Endodermal cell (in vitro differentiated cells): ENCODE results near the gene FOXK2. TPM values are rescaled to one million over a fixed set of nuclear protein-coding genes. Genes with fewer than 3 reads are reported as not detected.

Experiments
- DNase-seq: peaks from one replicate; pipeline ENCODE4 v3.0.0-alpha.2; 2017
- H3K27ac ChIP-seq: 2 replicates; pipeline ENCODE4 v1.5.1; 2013; ENCODE audit warnings: mild to moderate bottlenecking, low read depth, low read length, moderate library complexity
- H3K27me3 ChIP-seq: 2 replicates; pipeline ENCODE4 v1.6.1; 2013; ENCODE audit warnings: mild to moderate bottlenecking, low read length, moderate library complexity; ENCODE audit not compliant: insufficient read depth, control insufficient read depth, poor library complexity, severe bottlenecking
- H3K36me3 ChIP-seq: 2 replicates; pipeline ENCODE4 v1.7.0; 2013; ENCODE audit warnings: mild to moderate bottlenecking, low read length, moderate library complexity; ENCODE audit not compliant: control insufficient read depth, insufficient read depth
- H3K4me1 ChIP-seq: one replicate; pipeline ENCODE4 v1.7.0; 2013; ENCODE audit warnings: low read length; ENCODE audit not compliant: control insufficient read depth, insufficient read depth
- H3K4me3 ChIP-seq: 2 replicates; pipeline ENCODE4 v1.5.1; 2013; ENCODE audit warnings: mild to moderate bottlenecking, low read length, moderate library complexity
- H3K9ac ChIP-seq: 2 replicates; pipeline ENCODE4 v1.6.1; 2013; ENCODE audit warnings: mild to moderate bottlenecking, low read length, moderate library complexity; ENCODE audit not compliant: poor library complexity, severe bottlenecking; ENCODE audit errors: extremely low read depth
- H3K9me3 ChIP-seq: 2 replicates; pipeline ENCODE4 v1.6.1; 2013; ENCODE audit warnings: mild to moderate bottlenecking, low read length, moderate library complexity; ENCODE audit not compliant: control insufficient read depth
- H3K27ac Mint-ChIP-seq: 2 replicates; pipeline ENCODE4 v1.8.0; 2020; ENCODE audit warnings: mixed read lengths
- H3K27me3 Mint-ChIP-seq: 2 replicates; pipeline ENCODE4 v1.8.0; 2021; ENCODE audit warnings: mild to moderate bottlenecking, mixed read lengths; ENCODE audit not compliant: insufficient read depth
- H3K36me3 Mint-ChIP-seq: 2 replicates; pipeline ENCODE4 v1.8.0; 2020; ENCODE audit warnings: low read depth, mixed read lengths
- H3K4me1 Mint-ChIP-seq: 2 replicates; pipeline ENCODE4 v1.8.0; 2020; ENCODE audit warnings: mixed read lengths
- H3K4me3 Mint-ChIP-seq: 2 replicates; pipeline ENCODE4 v1.8.0; 2020; ENCODE audit warnings: mild to moderate bottlenecking, moderate library complexity, mixed read lengths
- H3K9me3 Mint-ChIP-seq: 2 replicates; pipeline ENCODE4 v1.8.0; 2020; ENCODE audit warnings: mild to moderate bottlenecking, mixed read lengths
- WGBS, 2 experiments: methylation state at CpG; one replicate each; pipeline versions ENCODE4 v1.1.5 to v1.1.7; 2013; ENCODE audit warnings: missing lambda C conversion rate in 2 of 2, mixed read lengths in 1 of 2; ENCODE audit not compliant: insufficient coverage in 1 of 2, insufficient read length in 1 of 2; 5-methylcytosine and 5-hydroxymethylcytosine counted together
- total RNA-seq, 2 donors: library from RNA; stranded (reverse); fragmentation: NEBNext Ultra II Directional in 1 of 2; extraction: Animal tissue kit (Norgen Biotek cat#: 25700) in 1 of 2; gene quantifications; 2 replicates in 1 of 2; 3 replicates in 1 of 2; pipeline ENCODE4 v1.2.1, GENCODE V29; 2021
- TF ChIP-seq, protein P1 (sequence below): fragments of 200-600 bp; sonication (generic); conservative IDR thresholded peaks from 2 replicates; pipeline ENCODE4 v1.5.0; 2021; ENCODE audit warnings: antibody characterized with exemption, mild to moderate bottlenecking

FOXK2 gene
- total RNA-seq, 2 donors from 2014 or later: 67.2 to 68.1 TPM

DNA sequence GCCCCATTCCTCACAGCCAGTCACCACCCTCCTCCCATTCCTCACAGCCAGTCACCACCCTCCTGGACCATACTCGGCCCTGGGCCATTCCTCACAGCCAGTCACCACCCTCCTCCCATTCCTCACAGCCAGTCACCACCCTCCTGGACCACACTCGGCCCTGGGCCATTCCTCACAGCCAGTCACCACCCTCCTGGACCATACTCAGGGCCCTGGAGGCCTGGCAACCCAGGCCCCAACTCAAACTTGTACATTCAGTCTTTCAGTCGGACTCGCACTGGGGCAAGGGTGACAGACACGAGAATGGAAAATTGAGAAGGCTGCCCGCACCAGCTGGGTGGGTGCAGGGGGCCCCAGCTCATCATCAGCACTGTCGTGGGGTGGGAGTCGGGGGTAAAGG lies 30.4 kb upstream of the FOXK2 start:
- no peak overlapping the region for H3K4me3 ChIP-seq
- H3K9me3 Mint-ChIP-seq: no peaks in the 10 kb centered on the region

GRCh38 chr17:82489851-82490511 lies 29.6 kb upstream of the FOXK2 start:
- no peaks in the 10 kb centered on the region for H3K27me3 Mint-ChIP-seq
- Histone ChIP-seq H3K9ac (no peak overlapping the region), H3K4me3 (no peak overlapping the region), H3K27me3 (no peaks in the 10 kb centered on the region), H3K9me3 (no peaks in the 10 kb centered on the region), H3K27ac (no peak overlapping the region), H3K4me1 (no peaks in the 10 kb centered on the region), H3K36me3 (peaks cover 9% of the 10 kb centered on the region)
- no peak for DNase-seq
- no peaks in the 10 kb centered on the region for H3K4me1 Mint-ChIP-seq
- no peak overlapping the region for H3K4me3 Mint-ChIP-seq
- WGBS, 2 experiments: 94 to 95% methylated on average over 20 to 21 of the region's 21 CpGs
- peaks cover 32% of the 10 kb centered on the region for H3K36me3 Mint-ChIP-seq
- TF ChIP-seq, protein P1, sequence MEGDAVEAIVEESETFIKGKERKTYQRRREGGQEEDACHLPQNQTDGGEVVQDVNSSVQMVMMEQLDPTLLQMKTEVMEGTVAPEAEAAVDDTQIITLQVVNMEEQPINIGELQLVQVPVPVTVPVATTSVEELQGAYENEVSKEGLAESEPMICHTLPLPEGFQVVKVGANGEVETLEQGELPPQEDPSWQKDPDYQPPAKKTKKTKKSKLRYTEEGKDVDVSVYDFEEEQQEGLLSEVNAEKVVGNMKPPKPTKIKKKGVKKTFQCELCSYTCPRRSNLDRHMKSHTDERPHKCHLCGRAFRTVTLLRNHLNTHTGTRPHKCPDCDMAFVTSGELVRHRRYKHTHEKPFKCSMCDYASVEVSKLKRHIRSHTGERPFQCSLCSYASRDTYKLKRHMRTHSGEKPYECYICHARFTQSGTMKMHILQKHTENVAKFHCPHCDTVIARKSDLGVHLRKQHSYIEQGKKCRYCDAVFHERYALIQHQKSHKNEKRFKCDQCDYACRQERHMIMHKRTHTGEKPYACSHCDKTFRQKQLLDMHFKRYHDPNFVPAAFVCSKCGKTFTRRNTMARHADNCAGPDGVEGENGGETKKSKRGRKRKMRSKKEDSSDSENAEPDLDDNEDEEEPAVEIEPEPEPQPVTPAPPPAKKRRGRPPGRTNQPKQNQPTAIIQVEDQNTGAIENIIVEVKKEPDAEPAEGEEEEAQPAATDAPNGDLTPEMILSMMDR: no peak
- H3K27ac Mint-ChIP-seq: no peak overlapping the region
- H3K9me3 Mint-ChIP-seq: no peaks in the 10 kb centered on the region

More for the DNA sequence above, 30.4 kb upstream of the FOXK2 start:
- Histone ChIP-seq H3K27ac (no peak overlapping the region), H3K4me1 (no peaks in the 10 kb centered on the region), H3K9me3 (no peaks in the 10 kb centered on the region), H3K9ac (no peak overlapping the region), H3K27me3 (no peaks in the 10 kb centered on the region), H3K36me3 (peaks cover 13% of the 10 kb centered on the region)
- no peaks in the 10 kb centered on the region for H3K4me1 Mint-ChIP-seq
- H3K27me3 Mint-ChIP-seq: no peaks in the 10 kb centered on the region
- peaks cover 37% of the 10 kb centered on the region for H3K36me3 Mint-ChIP-seq
- no peak overlapping the region for H3K27ac Mint-ChIP-seq
- H3K4me3 Mint-ChIP-seq: no peak overlapping the region
- WGBS, 2 experiments: 90 to 96% methylated on average over 7 to 8 of the region's 8 CpGs
- TF ChIP-seq, protein P1: no peak
- DNase-seq: no peak

DNA sequence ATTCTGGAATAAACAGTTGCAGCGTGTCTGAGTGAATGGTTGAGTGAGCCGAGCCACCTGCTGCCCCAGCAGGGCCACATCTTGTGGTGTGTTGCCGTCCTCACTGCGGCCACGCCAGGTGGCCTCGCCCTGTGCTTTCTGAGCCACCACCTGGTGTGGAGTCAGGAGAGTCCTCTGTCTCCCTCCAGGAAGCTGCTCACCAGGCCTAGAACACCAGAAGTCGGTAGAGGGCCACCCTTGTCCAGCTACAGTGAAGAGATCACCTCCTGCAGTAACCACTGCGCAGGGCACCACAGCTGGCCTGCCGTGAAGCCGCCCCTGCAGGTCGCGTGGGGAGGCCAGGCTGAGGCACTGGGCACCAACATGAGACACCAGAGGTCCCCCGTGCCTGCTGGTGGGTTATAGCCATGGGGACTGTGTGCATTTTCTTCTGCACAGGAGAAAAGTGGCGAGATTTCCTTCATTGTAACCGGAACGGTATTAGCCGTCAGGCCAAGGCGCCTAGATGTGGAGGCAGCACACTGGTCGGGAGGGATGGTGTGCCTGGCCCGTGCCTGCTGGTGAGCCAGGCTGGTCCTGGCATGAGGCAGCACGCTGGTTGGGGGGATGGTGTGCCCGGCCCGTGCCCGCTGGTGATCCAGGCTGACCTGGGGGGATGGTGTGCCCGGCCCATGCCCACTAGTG lies 28.9 kb upstream of the FOXK2 start:
- Mint-ChIP-seq H3K27me3 (no peaks in the 10 kb centered on the region), H3K9me3 (no peaks in the 10 kb centered on the region), H3K4me1 (no peaks in the 10 kb centered on the region), H3K4me3 (no peak overlapping the region), H3K27ac (no peak overlapping the region), H3K36me3 (peaks cover 27% of the 10 kb centered on the region)
- Histone ChIP-seq H3K9me3 (no peaks in the 10 kb centered on the region), H3K27ac (no peak overlapping the region), H3K4me1 (no peaks in the 10 kb centered on the region), H3K9ac (no peak overlapping the region), H3K27me3 (no peaks in the 10 kb centered on the region), H3K4me3 (no peak overlapping the region), H3K36me3 (peaks cover 9% of the 10 kb centered on the region)
- no peak for DNase-seq
- WGBS, 2 experiments: 92 to 94% methylated on average over 9 to 25 of the region's 25 CpGs
- TF ChIP-seq, protein P1: no peak
